HG02678 (cell line): ENCODE measurements around the gene MED15.

Source experiments
- ATAC-seq: cut with Tn5 transposase; IDR thresholded peaks from one replicate; pipeline ENCODE4 v1.9.1; 2021; ENCODE audit warnings: mild to moderate bottlenecking, moderate library complexity; ENCODE audit not compliant: unreplicated experiment

Gene MED15

DNA sequence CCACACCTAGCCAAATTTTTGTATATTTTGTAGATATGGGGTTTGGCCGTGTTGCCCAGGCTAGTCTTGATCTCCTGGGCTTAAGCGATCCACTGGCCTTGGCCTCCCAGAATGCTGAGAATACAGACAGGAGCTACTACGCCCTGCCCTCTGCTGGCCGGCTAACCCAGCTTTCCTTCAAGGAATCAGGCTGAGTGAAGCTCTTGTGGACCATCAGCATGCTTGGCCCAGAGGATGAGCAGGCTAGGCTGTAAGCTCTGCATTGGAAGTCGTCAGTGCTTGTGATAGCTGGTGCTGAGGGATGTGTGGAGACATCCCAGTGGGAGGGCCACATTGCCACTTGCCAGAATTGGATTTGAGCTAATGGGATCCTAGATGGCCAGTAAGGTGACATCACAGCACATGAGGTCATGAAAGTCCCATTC lies 60.6 kb downstream of the MED15 start:
- no peak for ATAC-seq

- no peak for ATAC-seq
Measured at GRCh38 chr22:20568502-20569058, 61.2 kb downstream of the MED15 start.

- ATAC-seq, result peak; percentile 47
Measured at GRCh38 chr22:20569059-20570058, 61.9 kb downstream of the MED15 start.

GRCh38 chr22:20571078-20571503 lies 63.7 kb downstream of the MED15 start:
- no peak for ATAC-seq

GRCh38 chr22:20571531-20572007 lies 64.2 kb downstream of the MED15 start:
- no peak for ATAC-seq

DNA sequence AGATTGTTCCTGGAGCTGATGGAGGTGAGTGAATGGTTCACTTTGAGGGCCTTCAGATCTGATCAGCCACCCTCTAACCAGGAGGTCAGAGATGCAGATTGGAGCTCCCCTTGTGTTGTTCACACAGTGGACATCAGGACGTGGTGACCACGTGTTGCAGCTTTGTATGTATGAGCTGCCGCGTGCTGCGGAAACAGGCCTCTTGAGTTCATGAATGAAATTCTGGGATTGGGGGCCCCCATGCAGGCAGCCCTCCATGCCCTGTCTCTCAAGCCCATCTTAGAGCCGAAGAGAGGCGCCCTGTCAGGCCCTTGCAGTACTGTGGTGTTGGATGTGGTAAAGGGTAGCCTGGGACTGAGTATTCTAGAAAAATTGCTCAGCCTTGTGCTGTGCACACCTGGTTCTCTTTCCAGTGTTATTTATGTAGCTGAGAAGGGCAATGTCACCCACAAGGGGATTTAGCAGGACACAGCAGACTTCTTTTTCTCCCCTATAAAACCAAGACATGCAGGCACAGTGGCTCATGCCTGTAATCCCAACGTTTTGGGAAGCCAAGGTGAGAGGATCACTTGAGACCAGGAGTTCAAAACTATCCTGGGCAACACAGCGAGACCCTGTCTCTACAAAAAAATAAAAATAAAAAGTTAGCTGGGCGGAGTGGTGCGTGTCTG lies 64.9 kb downstream of the MED15 start:
- no peak for ATAC-seq

- ATAC-seq, result no peak
Measured at GRCh38 chr22:20573176-20573832, 65.9 kb downstream of the MED15 start.

- no peak for ATAC-seq
Measured at GRCh38 chr22:20573833-20574615, 66.6 kb downstream of the MED15 start.

DNA sequence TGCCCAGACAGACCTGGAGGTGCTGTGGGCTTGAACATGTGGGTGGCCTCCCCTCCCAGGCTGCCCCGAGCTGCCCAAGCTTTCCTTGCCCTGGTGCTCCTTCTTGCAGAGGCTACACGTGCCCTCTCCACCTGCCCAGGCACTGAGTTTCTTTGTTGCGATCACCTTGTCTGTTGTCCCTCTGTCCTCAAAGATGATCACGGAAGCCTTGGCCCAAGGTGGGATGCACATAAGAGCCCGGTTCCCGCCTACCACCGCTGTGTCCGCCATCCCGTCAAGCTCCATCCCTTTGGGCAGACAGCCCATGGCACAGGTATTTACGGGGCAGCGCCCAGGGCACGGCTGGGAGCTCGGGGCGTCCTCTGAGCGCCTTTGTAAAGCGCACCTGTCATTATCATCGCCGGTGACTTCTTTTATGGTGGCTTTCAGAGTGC lies 67.5 kb downstream of the MED15 start:
- ATAC-seq, result no peak

DNA sequence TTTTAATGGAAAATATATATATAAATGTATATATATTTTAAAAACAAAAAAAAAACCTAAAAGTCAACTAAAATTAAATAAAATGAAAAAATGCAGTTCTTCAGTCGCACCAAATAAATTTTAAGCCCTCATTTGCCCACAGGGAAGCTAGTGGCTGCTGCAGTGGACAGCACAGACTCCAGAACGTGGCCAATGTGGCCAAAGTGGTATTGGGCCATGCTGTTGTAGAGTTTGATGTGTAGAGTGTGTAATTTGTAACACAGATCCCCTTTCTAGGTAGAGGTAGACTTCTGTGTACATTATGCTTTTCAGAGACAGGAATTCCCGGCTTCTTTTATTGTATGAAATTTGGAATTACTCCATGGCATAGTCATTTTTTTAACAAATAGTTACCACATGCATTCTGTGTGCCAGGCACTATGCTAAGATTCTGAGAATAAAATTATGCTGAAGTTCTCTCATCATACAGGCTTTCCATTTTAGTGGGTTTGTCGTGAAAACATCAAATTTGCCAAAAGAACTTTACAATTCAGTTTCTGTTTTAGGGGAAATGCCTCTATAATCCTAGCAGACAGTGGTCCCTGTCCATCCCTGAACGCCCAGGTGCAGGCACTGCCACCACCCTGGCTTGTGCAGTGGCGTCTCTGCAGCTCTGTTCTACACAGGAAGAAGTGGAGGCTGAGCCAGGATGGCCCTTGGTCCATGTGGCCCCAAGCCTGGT lies 68.5 kb downstream of the MED15 start:
- no peak for ATAC-seq

DNA sequence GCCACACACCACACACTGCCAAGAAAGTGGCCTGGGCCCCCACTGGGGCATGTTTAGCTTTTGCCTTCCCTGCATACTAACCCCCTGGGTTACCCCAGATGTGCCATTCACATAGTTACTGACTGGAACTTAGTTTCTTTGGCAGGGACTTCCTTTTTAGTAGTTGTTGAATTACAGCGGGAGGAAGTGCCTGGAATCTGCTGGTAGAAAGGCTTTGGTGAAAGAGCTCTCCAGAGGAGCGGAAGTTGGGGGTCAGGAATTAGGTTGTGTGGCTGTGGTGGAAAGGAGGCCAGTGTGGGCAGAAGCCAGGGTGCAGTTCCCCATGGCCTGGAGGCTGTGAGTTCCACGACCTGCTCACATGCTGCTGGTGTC lies 69.0 kb downstream of the MED15 start:
- ATAC-seq, result no peak

GRCh38 chr22:20577045-20577444 lies 69.6 kb downstream of the MED15 start:
- no peak for ATAC-seq

GRCh38 chr22:20577549-20577975 lies 70.2 kb downstream of the MED15 start:
- ATAC-seq, result no peak

DNA sequence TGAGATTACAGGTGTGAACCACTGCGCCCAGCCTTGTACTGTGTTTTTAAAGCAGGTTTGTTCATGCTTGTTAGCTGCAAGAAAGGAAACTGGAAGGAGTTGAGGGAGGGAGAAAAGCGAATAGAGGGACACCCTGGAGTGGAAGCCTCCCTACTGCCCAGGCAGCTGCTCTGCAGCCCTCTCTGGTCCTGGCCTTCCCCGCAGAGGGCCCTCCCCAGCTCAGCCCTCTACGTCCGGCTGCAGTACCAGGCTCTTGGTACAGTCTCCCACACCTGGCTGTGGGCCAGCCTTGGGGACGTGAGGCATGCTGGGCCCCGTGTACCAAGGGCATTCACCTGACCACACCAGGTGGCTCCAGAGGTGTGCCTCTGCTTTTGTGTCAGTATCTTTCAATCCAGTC lies 70.8 kb downstream of the MED15 start:
- no peak for ATAC-seq

DNA sequence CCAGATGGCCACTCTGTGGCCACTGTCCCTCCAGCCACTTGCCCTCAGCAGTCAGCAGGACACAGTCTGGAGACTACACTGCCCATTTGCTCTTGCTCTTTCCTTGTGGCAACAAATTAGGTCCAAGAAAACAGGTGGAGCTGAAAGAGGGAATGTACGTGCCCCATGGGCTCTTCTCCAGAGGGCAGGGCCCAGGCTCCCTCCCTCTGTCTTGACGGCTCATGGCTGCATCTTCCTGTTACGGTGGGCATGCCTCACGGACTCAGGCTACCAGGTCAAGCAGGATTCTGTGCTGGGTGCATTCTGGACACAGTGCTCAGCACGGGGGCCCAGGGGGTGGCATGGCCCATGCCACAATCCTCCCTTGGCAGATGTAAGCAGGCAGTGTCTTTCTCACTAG lies 71.3 kb downstream of the MED15 start:
- ATAC-seq, result no peak

DNA sequence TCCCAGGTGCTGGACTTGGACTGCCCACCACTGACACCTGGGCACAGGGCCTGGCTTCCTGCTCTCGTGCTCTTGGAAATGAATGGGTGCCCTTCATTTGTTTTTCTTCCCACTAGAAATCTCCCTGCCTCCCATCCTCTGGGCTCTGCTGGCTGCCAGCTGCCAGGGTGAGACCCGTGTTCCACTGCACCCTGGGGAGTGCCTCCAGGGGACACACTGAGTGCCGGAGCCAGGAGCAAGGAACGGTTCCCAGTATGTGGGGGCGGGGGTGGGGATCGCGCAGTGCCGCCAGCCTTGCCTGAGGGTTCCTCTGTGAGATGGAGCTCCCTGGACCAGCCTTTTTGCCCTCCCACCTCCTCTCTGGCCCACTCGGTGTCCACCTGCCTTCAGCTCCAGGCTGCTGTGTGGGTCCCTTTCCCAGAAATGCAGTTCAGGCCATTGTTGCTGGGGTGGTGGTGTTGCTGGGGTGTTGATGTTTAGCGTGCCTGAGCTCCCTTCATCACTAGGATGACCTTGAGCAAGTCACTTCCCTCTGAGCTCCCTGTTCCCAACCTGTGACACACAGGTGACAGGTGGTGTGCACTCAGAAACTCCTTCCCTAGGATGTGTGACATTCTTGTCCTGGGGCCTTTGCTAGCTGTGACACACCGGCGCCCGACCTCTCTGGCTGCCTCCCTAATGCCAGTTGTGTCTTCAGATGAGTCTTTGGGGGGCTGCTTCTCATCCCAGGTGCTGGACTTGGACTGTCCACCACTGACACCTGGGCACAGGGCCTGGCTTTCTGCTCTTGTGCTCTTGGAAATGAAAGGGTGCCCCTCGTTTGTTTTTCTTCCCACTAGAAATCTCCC lies 72.1 kb downstream of the MED15 start:
- ATAC-seq, result no peak

GRCh38 chr22:20580179-20580578 lies 72.8 kb downstream of the MED15 start:
- no peak for ATAC-seq

- no peak for ATAC-seq
Measured at GRCh38 chr22:20580611-20581502, 73.4 kb downstream of the MED15 start.
